ENCODE results near the gene CDC14A.

CDC14A gene

DNA sequence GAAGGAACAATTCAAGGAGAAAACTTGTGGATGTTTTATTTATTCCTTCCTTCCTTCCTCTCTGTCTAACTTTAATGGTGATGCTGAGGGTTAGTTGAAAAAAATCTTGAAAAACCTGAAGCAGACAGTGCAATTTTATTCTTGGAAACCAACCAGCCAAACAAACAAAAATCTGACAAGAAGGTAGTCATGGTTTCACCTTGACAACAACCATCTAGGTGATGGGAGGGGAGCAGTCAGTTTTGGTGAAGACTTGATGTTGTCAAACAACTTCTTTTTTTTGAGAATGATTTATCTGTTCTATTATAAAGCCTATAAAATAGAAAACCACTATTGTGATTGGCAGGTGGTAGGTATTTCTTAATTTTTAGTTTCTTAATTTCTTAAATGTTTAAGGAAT lies 93.3 kb downstream of the CDC14A start:
- no peak for DNase-seq (ENCODE audit: low read depth, low spot score)

DNA sequence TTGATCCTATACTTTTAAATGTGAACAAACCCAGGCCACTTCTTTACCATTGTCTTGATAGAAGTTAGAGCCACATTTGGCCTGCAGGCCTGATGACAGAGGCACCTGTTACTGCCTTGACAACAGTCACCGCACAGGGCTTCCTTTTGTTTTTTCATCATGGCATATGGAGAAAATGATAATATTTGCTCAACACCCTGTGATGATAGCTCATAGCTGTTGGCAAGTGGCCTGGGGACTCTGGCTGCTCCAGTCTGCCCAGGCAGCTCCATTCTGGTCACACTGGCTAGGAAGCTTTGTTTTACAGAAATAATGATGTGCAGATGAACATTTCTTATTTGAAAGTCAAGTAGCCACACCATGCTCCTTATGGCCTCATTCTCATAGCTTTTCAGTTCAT lies 96.1 kb downstream of the CDC14A start:
- DNase-seq (ENCODE audit: low read depth, low spot score), result no peak

DNA sequence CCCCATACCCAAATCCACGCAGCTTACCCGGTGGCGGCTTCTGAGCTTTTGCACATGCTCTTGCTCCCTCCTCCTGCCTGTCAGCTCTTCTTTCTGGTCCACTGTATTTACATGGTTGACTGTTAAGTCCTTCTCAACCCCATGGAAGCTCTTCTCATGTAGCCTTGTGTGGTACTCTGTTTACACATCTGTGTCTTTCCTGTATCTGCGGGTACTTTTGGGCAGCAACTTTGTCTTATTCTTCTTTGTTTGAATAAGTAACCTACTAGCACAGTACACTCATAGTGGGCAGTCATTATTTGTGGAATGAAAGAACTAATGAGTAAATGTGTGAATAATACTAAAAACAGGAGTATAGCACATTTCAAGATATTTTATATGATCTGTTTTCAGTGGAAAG lies 97.2 kb downstream of the CDC14A start:
- no peak for DNase-seq (ENCODE audit: low read depth, low spot score)

DNA sequence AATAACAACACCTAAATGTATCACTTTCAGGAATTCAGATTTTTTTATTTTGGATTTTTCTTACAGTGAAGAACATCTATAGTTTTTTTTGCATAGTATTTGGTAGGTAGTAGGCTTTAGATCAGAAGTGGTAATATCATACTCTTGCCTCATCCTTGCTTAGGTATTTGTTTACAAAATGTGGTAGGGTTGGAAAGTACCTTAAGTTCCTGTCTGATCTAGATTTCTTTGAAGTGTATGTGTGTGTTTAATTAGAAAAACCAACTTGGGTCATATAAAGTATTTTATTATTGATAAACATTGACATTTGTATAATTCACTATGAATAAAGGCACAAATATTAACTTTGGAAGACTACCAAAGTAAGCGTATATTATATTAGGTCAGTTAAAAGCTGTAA lies 100.3 kb downstream of the CDC14A start:
- DNase-seq (ENCODE audit: low read depth, low spot score), result no peak

DNA sequence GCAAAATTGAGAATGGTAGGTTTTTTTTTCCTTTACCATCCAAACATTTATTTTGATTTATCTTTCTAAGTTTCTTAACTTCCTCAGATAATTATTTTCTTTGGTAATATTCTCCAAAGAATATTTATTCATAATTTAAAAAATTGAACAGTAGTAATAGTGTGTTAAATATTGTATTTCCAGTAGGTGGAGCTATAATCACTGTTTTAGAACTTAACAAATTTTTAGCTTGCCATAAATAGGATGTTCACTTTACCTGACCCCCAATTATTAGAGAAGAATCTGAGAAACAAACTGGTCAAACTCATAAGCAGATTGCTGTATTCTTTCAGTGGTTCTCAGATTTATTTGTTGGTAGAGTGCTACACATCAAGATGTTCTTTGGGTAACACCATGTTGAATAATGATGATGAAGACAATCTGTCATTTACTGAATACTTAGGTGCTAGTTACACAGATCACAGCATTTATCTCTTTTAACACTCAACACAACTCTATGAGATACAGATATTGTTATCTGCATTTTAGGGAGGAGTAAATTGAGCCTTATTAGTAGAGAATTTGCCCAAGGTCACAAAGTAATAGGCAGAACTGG lies 103.3 kb downstream of the CDC14A start:
- DNase-seq (ENCODE audit: low read depth, low spot score), result no peak

DNA sequence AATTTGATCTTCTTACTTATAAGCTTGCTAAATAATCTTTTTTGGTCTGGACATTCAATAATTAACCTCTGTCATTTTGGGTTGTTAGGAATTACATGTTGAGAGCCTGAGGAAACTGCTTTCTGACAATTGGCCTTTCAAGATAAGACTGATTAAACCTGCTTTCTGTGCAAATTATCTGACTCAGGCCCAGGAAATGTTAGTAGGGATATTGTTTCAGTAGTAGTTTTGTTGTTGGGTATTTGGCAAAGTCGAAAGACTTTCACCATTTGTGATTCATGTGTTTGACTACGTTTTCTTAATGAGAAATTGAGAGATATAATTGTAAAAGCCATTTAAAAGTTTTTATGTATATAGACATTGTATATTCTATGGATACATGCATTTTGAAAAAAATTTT lies 104.6 kb downstream of the CDC14A start:
- peak; percentile 22 for DNase-seq (ENCODE audit: low read depth, low spot score)

DNA sequence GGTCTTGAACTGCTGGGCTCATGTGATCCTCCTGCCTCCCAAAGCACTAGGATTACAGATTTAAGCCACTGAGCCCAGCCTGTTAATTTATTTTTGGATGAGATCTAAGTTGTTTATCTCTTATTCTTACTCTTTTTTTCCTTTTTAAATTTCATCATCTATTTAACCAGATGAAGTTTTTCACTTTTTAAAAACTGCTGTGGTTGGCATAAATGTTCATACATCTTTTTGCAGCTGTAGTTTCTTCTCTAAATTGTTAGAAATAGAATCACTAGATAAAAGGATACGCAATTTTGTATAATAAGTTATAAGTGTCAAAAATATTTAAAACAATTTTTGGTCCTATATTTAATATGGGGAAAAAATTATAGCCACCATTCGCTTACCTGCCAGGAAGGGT lies 105.4 kb downstream of the CDC14A start:
- DNase-seq (ENCODE audit: low read depth, low spot score), result no peak

DNA sequence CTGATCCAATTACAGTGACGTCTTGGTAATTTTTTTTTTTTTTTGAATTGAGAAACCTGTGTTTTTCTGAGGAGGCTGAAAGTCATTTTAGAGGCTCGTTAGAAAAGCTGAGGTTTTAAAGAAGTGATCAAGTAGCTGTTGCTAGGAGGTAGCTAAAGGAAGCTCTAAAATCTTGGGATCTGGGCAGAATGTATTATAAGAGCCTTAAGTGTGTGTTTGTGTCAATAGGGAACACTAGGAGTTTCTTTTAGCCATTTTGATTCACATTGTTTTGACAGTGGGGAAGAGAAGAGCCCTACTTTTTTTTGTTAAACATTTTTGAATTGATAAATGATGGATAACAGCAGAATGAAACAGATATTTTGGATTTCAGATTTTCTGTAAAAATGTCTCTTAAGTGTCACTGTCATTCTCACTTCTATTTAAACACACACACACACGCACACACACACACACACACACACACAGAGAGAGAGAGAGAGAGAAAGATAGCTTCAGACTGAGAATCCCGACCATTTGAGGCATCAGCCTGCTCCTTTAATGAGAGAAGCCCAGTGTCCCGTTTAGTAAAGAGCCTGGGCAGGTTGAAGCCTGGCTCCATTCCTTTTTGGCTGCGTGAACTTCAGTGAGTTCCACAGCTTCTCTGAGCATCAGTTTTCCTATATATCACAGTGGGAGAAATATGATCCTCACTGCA lies 106.5 kb downstream of the CDC14A start:
- no peak for DNase-seq (ENCODE audit: low read depth, low spot score)

DNA sequence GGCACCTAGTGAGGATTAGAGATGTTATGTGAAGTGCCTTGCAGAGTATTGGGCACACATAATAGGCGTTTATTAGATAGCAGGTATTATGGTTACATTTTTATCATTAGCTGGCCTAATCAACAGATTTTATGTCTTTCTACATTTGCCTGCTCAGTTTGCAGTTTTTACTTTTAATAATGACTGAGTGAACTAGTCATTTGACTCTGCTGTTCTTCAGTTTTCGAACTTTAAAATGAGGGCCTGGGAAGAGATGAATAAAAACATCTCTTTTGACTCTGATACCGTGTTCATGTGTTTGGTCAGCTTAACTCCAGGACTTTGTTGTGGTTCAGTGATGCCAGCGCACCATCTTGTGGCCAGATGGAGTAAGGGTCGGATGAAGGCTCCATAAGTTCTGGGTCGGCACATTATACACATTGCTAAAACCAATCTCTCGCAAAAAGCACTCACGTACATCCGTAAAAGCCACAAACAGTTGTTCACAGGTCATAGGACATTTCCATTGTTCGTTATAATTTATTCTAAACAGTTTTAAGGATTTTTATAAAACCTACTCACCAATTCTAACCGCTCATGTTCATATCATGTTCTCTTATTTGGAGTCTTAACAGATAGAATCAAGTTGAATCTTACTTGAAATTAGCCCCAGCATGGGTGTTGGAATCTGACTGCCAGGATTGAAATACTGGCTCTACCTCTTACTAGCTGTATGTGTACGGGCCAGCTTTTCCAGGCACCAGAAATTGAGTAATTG lies 107.2 kb downstream of the CDC14A start:
- peak; percentile 87 for DNase-seq (ENCODE audit: low read depth, low spot score)

DNA sequence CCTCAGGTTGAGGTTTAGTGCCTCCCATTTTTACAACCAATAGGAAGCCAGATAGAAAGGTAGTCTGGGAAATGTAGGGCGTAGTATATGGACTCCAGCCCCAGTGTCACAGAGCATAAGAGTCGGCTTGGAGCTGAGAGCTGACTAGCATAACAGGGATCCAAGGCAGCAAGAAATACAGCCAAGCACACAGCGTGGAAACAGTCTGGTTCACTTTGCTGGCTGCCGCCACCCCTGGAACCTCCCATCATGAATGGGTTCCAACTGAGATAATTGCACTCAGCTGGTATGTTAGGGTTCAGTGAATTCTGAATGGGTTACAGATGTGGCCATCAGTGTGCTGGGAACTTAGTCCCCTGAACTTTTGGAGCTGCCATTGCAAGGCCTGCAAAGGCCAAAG lies 108.9 kb downstream of the CDC14A start:
- no peak for DNase-seq (ENCODE audit: low read depth, low spot score)

DNA sequence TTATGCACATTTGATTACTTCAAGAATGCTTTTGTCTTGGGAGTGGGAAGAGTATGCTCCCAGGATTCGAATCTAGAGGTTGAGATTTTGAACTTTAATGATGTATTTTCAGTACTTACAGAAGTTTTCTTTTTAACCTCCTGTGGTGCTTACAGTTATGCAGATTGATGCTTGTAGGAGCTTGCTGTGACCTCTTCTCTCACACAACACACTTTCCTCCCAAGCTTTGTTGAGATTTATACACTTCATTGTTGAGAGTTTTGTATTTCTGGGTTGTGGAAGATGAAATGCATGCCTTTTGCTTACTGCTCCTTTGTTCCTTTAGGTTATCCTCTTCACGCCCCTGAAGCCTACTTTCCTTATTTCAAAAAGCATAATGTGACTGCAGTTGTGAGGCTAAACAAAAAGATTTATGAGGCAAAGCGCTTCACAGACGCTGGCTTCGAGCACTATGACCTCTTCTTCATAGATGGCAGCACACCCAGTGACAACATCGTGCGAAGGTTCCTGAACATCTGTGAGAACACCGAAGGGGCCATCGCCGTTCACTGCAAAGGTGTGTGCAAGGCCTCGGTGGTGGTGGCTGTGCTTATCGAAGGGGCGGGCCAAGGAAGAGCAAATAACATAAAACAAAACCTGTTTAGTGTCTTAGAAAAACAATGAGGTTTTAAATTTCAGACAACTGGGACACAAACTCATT lies 110.2 kb downstream of the CDC14A start:
- no peak for DNase-seq (ENCODE audit: low read depth, low spot score)

DNA sequence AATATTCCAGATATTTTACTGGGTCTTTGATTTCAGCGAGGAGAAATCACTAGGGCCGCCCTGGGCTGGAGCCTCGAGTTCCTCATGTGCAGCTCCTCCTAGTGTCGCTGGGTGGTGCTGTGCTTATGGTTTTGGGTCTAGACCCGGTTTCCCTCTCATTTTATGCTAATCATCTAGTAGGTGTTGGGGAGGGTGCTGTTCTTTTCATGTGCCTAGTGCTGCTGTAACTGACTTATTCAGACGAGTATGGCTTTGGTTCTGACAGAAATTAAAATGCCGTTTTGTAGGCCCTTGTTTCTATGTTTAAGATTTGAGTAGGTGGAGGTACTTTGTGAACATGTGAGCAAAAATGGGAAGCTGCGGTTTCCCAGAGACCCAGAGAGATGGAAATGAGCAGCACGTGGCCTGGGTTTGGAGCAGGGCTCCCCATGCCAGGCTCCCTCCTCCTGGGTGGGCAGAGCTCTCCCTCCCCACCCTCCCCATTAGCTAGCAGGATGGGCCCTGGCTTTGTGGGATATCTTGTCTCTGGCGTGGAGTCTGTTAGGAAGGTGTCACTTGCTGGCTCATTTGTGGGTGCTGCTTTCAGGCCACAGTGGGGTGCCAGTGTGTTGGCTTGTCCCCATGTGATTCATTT lies 111.6 kb downstream of the CDC14A start:
- peak; percentile 73 for DNase-seq (ENCODE audit: low read depth, low spot score)

DNA sequence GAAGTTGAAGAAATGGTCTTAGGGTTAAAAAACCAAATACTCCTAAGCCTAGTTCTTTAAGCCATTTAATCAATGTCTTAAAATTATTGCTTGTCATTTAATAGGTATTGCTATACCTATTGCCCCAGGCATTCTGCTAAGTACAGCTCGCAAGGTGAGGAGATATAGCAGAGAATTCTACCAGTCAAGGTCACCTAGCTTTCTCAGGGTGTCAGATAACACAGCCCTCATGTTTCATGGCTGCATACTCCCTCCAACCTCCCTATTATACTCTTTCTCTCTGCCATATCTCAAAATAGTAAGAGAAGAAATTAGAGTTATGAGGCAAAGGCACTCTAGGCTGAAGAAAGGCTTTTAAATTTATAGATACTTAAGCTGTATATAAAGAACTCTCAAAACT lies 117.3 kb downstream of the CDC14A start:
- no peak for DNase-seq (ENCODE audit: low read depth, low spot score)

DNA sequence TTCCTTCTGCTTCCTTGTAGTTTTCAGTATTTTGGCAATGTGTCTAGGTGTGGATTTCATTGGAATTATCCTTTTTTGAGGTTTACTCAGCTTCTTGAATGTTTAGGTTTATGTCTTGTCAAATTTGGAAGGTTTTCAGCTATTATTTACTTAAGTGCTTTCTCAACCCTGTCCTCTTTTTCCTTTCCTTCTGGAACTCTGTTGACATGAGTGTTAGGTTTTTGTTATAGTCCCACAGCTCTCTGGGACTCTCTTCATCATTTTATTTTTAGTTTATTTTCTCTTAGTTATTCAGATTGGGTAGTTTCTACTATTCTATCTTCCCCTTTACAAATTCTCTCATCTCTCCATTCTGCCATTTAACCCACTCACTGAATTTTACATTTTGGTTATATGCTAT lies 122.5 kb downstream of the CDC14A start:
- DNase-seq (ENCODE audit: low read depth, low spot score), result no peak

DNA sequence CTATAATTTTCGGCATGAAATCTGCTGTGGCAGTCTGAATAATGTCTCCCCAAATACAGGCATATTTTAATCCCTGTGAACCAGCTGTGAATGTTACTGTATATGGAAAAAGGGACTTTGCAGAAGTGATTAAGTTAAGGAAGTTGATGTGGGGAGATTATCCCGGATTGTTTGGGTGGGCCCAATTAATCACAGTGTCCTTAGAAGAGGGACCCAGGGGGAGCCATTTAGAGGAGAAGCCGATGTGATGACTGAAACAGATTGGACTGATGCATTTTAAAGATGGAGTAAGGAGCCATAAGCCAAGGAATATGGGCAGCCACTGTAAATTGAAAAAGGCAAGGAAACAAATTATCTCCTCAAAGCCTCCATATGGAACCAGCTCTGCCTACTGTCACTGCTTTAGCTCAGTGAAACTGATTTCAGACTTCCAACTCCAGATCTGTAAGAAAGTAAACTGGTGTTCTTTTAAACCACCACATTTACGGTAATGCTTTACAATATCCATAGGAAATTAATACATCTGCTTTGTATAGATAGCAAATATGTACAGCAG lies 124.5 kb downstream of the CDC14A start:
- DNase-seq (ENCODE audit: low read depth, low spot score), result no peak

DNA sequence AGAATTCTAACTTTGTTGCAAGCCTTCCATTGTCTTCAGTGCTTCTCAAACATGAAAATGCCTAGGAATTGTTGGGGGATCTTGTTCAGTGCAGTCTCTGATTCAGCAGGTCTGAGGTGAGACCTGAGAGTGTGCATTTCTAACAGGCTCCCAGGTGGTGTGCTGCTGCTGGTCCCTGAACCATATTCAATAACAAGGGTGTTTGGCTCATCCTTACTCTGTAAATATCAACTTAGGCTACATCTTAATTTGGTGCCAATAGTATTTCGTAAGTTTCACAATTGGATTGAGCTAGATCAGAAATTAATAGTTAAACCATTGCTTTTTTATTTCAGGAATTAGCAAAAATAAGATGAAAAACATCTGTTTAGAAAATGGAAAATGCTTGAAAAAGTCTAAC lies 126.5 kb downstream of the CDC14A start:
- no peak for DNase-seq (ENCODE audit: low read depth, low spot score)

DNA sequence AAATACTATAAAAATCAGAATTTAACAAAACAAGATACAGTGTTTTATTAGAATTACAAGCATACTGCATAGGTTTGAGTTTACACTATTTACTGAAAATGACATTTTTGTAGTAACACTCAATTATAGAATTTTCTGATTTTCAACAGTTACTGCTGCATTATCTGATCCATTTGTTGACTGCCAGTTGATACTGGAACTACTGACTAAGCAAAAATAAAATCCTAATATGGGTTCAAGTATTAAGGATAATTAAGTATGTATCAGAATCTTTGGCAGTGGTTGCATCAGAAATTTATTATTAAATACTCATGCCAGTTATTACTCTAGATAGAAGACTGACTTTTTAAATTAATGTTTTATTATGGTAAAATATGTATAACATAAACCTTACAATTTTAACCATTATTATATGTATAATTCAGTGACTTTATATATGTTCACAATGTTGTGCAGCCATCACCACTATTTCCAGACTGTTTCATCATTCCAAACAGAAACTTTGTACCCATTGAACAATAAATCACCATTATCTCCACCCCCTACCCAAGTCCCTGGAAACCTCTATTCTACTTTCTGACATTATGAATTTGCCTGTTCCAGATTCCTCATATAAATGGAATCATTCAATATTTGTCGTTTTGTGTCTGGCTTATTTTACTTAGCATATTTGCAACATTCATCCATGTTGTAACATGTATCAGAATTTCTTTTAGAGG lies 127.5 kb downstream of the CDC14A start:
- no peak for DNase-seq (ENCODE audit: low read depth, low spot score)

DNA sequence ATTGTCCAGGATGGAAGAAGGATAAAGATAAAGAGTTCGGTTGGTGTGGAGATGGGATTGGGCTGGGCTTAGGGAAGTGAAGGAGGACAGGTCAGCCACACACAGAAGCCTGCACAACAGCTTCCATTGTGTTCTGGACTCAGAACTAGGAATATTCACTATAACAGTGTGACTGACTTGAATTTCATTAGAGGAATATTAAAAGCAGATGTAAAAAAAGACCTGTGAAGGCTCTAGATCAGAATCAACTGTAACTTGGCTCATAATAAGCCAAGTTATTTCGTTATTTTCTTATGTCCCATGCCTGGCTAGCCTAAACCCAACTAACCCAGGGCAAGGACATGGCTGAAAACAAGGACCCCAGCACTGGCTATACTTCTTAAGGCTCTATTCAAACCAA lies 129.0 kb downstream of the CDC14A start:
- DNase-seq (ENCODE audit: low read depth, low spot score), result no peak

DNA sequence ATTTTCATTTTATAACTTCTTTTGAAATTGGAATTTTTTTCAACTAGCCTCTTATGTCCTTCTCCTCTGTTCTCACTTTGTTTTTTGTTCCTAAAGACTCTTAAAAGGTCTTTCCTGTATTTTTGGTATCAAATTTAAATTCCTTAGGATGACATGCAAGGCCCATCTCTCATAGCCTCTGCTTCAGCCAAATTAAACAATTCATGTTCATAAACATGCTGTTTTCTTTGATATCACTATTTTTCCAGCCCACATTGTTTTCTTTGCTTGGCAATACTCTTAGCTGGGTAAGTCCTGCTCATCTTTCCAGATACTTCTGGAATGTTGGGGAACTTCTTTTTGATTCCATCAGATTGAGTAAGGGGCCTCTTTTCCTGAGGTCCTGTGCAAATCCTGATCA lies 129.9 kb downstream of the CDC14A start:
- DNase-seq (ENCODE audit: low read depth, low spot score), result no peak

DNA sequence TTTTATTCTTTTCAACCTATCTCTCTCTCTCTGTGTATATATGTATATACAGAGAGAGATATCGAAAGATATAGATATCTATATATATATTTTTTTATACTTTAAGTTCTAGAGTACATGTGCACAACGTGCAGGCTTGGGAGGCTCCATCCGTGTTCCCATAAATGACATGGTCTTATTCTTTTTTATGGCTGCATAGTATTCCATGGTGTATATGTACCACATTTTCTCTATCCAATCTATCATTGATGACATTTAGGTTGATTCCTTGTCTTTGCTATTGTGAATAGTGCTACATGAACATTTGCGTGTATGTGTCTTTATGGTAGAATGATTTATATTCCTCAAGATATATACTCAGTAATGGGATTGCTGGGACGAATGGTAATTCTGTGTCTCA lies 130.4 kb downstream of the CDC14A start:
- no peak for DNase-seq (ENCODE audit: low read depth, low spot score)

DNA sequence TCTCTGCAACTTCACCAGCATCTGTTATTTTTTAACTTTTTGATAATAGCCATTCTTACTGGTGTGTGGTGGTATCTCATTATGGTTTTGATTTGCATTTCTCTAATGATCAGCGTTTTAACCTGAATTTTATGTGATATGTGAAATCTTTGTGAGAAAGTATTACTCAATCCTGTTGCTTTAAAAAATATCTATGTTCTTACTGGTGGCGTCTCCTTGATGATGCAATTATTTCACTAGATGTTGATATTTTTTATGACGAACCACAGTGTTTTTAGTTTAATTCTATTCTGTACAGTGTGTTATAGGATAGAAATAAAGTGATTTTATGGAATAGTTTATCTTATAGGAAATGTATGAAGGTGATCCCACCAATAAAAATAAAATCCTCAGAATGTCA lies 130.9 kb downstream of the CDC14A start:
- no peak for DNase-seq (ENCODE audit: low read depth, low spot score)
